A673 (cell line): ENCODE data around the gene GPRC5C.
A peak's percentile ranks its signal among the peaks of the same experiment; 100 is the strongest.

Experiments used
- CTCF ChIP-seq: fragments of 300-800, 200-600 bp; sonication (generic); conservative IDR thresholded peaks from 2 replicates; pipeline ENCODE4 v1.5.1; 2017; ENCODE audit warnings: low read depth, mild to moderate bottlenecking, antibody characterized with exemption, low read length, moderate library complexity, mixed read lengths
- EZH2 ChIP-seq: fragments of 200-600 bp; sonication (generic); IDR thresholded peaks from 2 replicates; pipeline ENCODE4 v1.6.1; 2017; ENCODE audit warnings: borderline replicate concordance, low read depth, mild to moderate bottlenecking, mixed read lengths, antibody characterized with exemption, low read length; ENCODE audit not compliant: poor library complexity, severe bottlenecking

DNA sequence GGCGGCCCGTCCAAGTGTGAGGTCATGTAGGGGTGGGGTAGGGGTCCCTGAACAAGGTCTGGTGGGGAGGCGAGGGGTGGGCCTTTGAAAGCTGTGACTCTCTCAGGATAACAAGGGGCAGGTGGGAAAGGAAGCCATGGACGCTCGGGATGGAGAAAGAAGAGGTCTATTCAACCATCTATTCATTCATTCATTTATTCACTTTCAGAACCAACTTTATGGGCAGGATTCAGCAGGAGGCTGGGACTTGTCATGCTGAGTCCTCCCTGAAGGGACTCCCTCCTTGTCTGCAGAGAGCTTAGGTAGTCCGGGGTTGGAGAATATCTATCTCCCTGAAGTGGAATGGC lies 25.9 kb downstream of the GPRC5C start:
- TF ChIP-seq CTCF, result peak; percentile 46
- TF ChIP-seq EZH2, result no peak
